GM12878 (cell line): ENCODE results near the gene SGMS1. TPM values are rescaled to one million over a fixed set of nuclear protein-coding genes. Genes with fewer than 3 reads are reported as not detected.

Experiments
- ATF7 ChIP-seq: fragments of 450-650 bp; IDR thresholded peaks from 2 replicates; pipeline ENCODE4 v1.6.1; 2016; ENCODE audit warnings: low read depth, mild to moderate bottlenecking
- BCL11A ChIP-seq: IDR thresholded peaks from 2 replicates; pipeline ENCODE4 v1.6.1; 2011; ENCODE audit warnings: low read depth, low read length
- BCL3 ChIP-seq: IDR thresholded peaks from 2 replicates; pipeline ENCODE4 v1.6.1; 2011; ENCODE audit warnings: borderline replicate concordance, low read depth, mild to moderate bottlenecking, moderate library complexity, low read length; ENCODE audit not compliant: insufficient read depth, poor library complexity, severe bottlenecking
- BHLHE40 ChIP-seq, 2 experiments: fragments of 450-650 bp in 1 of 2; IDR thresholded peaks; 2 replicates each; pipeline ENCODE4 v1.6.1; 2011 to 2017; ENCODE audit warnings: low read depth in 2 of 2, borderline replicate concordance in 1 of 2, improper control_type of control experiment in 1 of 2, low read length in 1 of 2, mild to moderate bottlenecking in 1 of 2
- GATAD2B ChIP-seq: fragments of 450-650 bp; conservative IDR thresholded peaks from 2 replicates; pipeline ENCODE4 v1.6.1; 2017; ENCODE audit warnings: low read depth, mild to moderate bottlenecking, moderate library complexity
- JUNB ChIP-seq: IDR thresholded peaks from 2 replicates; pipeline ENCODE4 v1.6.1; 2016; ENCODE audit warnings: antibody characterized with exemption, mild to moderate bottlenecking
- JUND ChIP-seq: IDR thresholded peaks from 2 replicates; pipeline ENCODE4 v1.6.1; 2012; ENCODE audit warnings: low read depth, mild to moderate bottlenecking, low read length, improper control_type of control experiment, moderate library complexity
- PKNOX1 ChIP-seq: fragments of 450-650 bp; IDR thresholded peaks from 2 replicates; pipeline ENCODE4 v1.6.1; 2016; ENCODE audit warnings: mild to moderate bottlenecking
- POU2F2 ChIP-seq: IDR thresholded peaks from 3 replicates; pipeline ENCODE4 v1.6.1; 2011; ENCODE audit warnings: low read depth, mild to moderate bottlenecking, low read length, borderline replicate concordance
- RB1 ChIP-seq: fragments of 450-650 bp; formaldehyde crosslinking; IDR thresholded peaks from 2 replicates; pipeline ENCODE4 v1.6.1; 2017; ENCODE audit warnings: mild to moderate bottlenecking, borderline replicate concordance
- RUNX3 ChIP-seq: IDR thresholded peaks from 2 replicates; pipeline ENCODE4 v1.6.1; 2012; ENCODE audit warnings: low read length, inconsistent platforms
- TARDBP ChIP-seq: IDR thresholded peaks from 2 replicates; pipeline ENCODE4 v1.6.1; 2016; ENCODE audit warnings: borderline replicate concordance
- TCF12 ChIP-seq: IDR thresholded peaks from 2 replicates; pipeline ENCODE4 v1.6.1; 2011; ENCODE audit warnings: low read depth, mild to moderate bottlenecking, low read length
- TCF3 ChIP-seq: IDR thresholded peaks from 2 replicates; pipeline ENCODE4 v1.6.1; 2012; ENCODE audit warnings: low read depth, mild to moderate bottlenecking, low read length, borderline replicate concordance; ENCODE audit not compliant: insufficient read depth
- YY1 ChIP-seq: IDR thresholded peaks from 2 replicates; pipeline ENCODE4 v1.6.1; 2011; ENCODE audit warnings: low read depth, mild to moderate bottlenecking, low read length
- ZBED1 ChIP-seq: IDR thresholded peaks from 2 replicates; pipeline ENCODE4 v1.6.1; 2016; ENCODE audit warnings: borderline replicate concordance
- ZZZ3 ChIP-seq: IDR thresholded peaks from 2 replicates; pipeline ENCODE4 v1.6.1; 2011; ENCODE audit warnings: low read depth; ENCODE audit not compliant: control insufficient read depth, insufficient read length
- polyA plus RNA-seq, 11 experiments: library from polyadenylated mRNA; depleted of rRNA in 4 of 11; unstranded in 6 of 11; stranded (reverse) in 5 of 11; fragments of >200 nt; fragmentation: Nextera tagmentation in 4 of 11; fragmentation: Illumina TruSeq in 1 of 11; extraction: Ambion mirVana in 4 of 11; extraction: Trizol in 1 of 11; gene quantifications; 1 replicate in 1 of 11; 2 replicates in 10 of 11; pipeline versions ENCODE4 v1.2.1 to v1.2.3, GENCODE V29; 2011 to 2016; ENCODE audit warnings: inconsistent platforms in 2 of 11, missing spikeins in 2 of 11, low read depth in 1 of 11
- total RNA-seq, 4 experiments: library from RNA; depleted of rRNA in 3 of 4; stranded (reverse); fragments of >200 nt in 3 of 4; fragmentation: Illumina TruSeq in 1 of 4; extraction: Trizol in 1 of 4; gene quantifications; 2 replicates each; pipeline versions ENCODE4 v1.2.1 to v1.2.3, GENCODE V29; 2013 to 2021

SGMS1 gene
- total and polyA plus RNA-seq, 10 of the 15 experiments (the other 5 are each of a cell fraction or from before 2014, with no cell fraction given), result 1.4 to 14.5 (median 4.9) TPM

DNA sequence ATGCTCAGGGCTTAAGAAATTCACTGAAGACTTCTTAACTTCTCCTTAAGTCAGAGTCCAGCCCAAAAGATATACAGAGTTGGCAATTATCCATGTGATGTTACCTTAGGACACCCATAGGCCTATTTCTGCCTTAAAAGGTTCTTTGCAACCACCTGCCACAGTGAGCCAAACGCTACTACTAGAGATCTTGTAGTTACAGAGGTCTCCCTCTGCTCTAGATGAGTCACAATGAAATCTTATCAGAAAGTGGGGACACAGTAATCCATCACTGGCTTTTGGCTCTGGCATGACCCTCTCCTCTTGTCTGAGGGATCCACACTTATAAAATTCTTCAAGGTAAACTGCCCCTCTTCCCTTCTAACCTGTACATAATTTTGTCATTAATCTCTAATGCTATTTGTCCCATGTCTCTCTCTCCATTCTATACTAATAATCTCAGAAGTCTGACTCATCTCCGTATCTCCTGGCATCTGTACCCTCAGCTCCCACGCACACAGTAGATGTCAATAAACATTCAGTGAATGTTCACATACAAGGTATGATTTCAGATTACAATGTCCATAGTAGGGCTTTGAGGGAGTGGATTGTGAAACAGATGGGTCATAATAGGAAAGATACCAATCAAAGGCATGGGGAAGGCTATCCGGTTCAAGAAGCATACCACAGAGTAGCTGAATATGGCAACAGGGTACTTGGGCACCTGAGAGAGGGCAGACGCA lies 112.1 kb downstream of the SGMS1 start (continued):
- 0 out of 4 replicates have a peak, but pooled peaks of 1 of the 2 experiments have one; percentile 8 for TF ChIP-seq BHLHE40 (IDR thresholded peaks at IDR 0.05; ENCODE audit: borderline replicate concordance in 1 of 2, low read depth in 2 of 2, low read length in 1 of 2)
- no peak for TF ChIP-seq YY1
- no peak for TF ChIP-seq ZZZ3
- peak; percentile 56; the same call in 1 of the 2 replicates for TF ChIP-seq ATF7
- 0 out of 2 replicates have a peak, but pooled peaks have one; percentile 24 for TF ChIP-seq ZBED1
- no peak for TF ChIP-seq GATAD2B
- no peak for TF ChIP-seq BCL3
- TF ChIP-seq RUNX3, result peak; percentile 51
- TF ChIP-seq JUNB, result peak; percentile 76
- TF ChIP-seq JUND, result 0 out of 2 replicates have a peak, but pooled peaks have one; percentile 21
- TF ChIP-seq TCF3, result 0 out of 2 replicates have a peak, but pooled peaks have one; percentile 29
- TF ChIP-seq TCF12, result 0 out of 2 replicates have a peak, but pooled peaks have one; percentile 35
- TF ChIP-seq BCL11A, result peak; percentile 53
- TF ChIP-seq PKNOX1, result peak; percentile 48; the same call in 1 of the 2 replicates
- no peak for TF ChIP-seq RB1
- TF ChIP-seq TARDBP, result no peak
- TF ChIP-seq POU2F2, result 0 out of 3 replicates have a peak, but pooled peaks have one; percentile 8
